Fibroblast of lung (primary cell): Measurements from ENCODE around the gene PRLR. TPM values are rescaled to one million over a fixed set of nuclear protein-coding genes. Genes with fewer than 3 reads are reported as not detected.

Experiments
- DNase-seq, 2 donors: peaks; one replicate each; pipeline versions ENCODE4 v3.0.0 to v3.0.0-alpha.2; 2010; ENCODE audit warnings: low read depth in 2 of 2
- H2AFZ ChIP-seq: 2 replicates; pipeline ENCODE4 v1.5.1; 2012; ENCODE audit warnings: low read length, control low read depth, inconsistent platforms
- H3K27ac ChIP-seq: 2 replicates; pipeline ENCODE4 v1.5.1; 2011; ENCODE audit warnings: low read length, control low read depth; ENCODE audit not compliant: insufficient read depth
- H3K27me3 ChIP-seq: 2 replicates; pipeline ENCODE4 v1.5.1; 2011; ENCODE audit warnings: mild to moderate bottlenecking, low read length; ENCODE audit not compliant: control insufficient read depth, insufficient read depth
- H3K36me3 ChIP-seq: 2 replicates; pipeline ENCODE4 v1.5.1; 2011; ENCODE audit warnings: low read length; ENCODE audit not compliant: control insufficient read depth, insufficient read depth
- H3K4me1 ChIP-seq: 2 replicates; pipeline ENCODE4 v1.5.1; 2011; ENCODE audit warnings: low read length; ENCODE audit not compliant: control insufficient read depth, insufficient read depth; ENCODE audit errors: extremely low read depth
- H3K4me2 ChIP-seq: 2 replicates; pipeline ENCODE4 v1.5.1; 2011; ENCODE audit warnings: low read length, control low read depth; ENCODE audit not compliant: insufficient read depth; ENCODE audit errors: extremely low read depth
- H3K4me3 ChIP-seq, 4 experiments: fragments of 200-600 bp in 1 of 4; sonication (generic) in 1 of 4; replicated peaks in 1 of 4; 2 replicates each; pipeline ENCODE4 v1.5.1; 2011 to 2016; ENCODE audit warnings: low read length in 4 of 4, low read depth in 3 of 4, mild to moderate bottlenecking in 3 of 4, control low read depth in 2 of 4, inconsistent platforms in 1 of 4, mixed read lengths in 1 of 4; ENCODE audit not compliant: insufficient read depth in 1 of 4; ENCODE audit errors: control extremely low read depth in 1 of 4
- H3K79me2 ChIP-seq: 2 replicates; pipeline ENCODE4 v1.5.1; 2012; ENCODE audit warnings: mild to moderate bottlenecking, low read length, inconsistent platforms; ENCODE audit not compliant: control insufficient read depth, insufficient read depth
- H3K9ac ChIP-seq: 2 replicates; pipeline ENCODE4 v1.5.1; 2011; ENCODE audit warnings: mild to moderate bottlenecking, low read length, control low read depth; ENCODE audit not compliant: insufficient read depth
- H3K9me3 ChIP-seq: 2 replicates; pipeline ENCODE4 v1.5.1; 2012; ENCODE audit warnings: low read depth, low read length; ENCODE audit not compliant: control insufficient read depth, insufficient read depth
- H4K20me1 ChIP-seq: 2 replicates; pipeline ENCODE4 v1.5.1; 2011; ENCODE audit warnings: low read length; ENCODE audit not compliant: control insufficient read depth, insufficient read depth; ENCODE audit errors: extremely low read depth
- CTCF ChIP-seq, 2 donors: IDR thresholded peaks in 1 of 2; conservative IDR thresholded peaks in 1 of 2; 1 replicate in 1 of 2; 2 replicates in 1 of 2; pipeline ENCODE4 v1.5.1; 2011 to 2012; ENCODE audit warnings: low read length in 2 of 2, control low read depth in 1 of 2, inconsistent platforms in 1 of 2, low read depth in 1 of 2, mild to moderate bottlenecking in 1 of 2
- EZH2 ChIP-seq: IDR thresholded peaks from 2 replicates; pipeline ENCODE4 v1.5.1; 2012; ENCODE audit warnings: low read length, control low read depth, mild to moderate bottlenecking; ENCODE audit errors: missing control alignments
- polyA plus RNA-seq, 2 donors: library from polyadenylated mRNA; depleted of rRNA in 1 of 2; stranded (reverse) in 1 of 2; unstranded in 1 of 2; fragments of >200 nt; gene quantifications; 2 replicates each; pipeline ENCODE4 v1.2.1, GENCODE V29; 2011 to 2012; ENCODE audit warnings: missing spikeins in 1 of 2
- total RNA-seq: library from RNA; depleted of rRNA; stranded (reverse); fragments of >200 nt; gene quantifications from 2 replicates; pipeline ENCODE4 v1.2.1, GENCODE V29; 2014

The PRLR gene
- total and polyA plus RNA-seq, 2 donors (not counting 1 experiment from before 2014, with no cell fraction given), result 0.33 to 0.41 TPM

- H3K4me1 ChIP-seq, result no peaks in the 10 kb centered on the region
- DNase-seq, result no peak
- no peak overlapping the region for H3K9ac ChIP-seq
- no peaks in the 10 kb centered on the region for H4K20me1 ChIP-seq
- no peak overlapping the region for H2AFZ ChIP-seq
- no peaks in the 10 kb centered on the region for H3K9me3 ChIP-seq
- H3K27me3 ChIP-seq, result peaks cover 10% of the 10 kb centered on the region
- no peaks in the 10 kb centered on the region for H3K79me2 ChIP-seq
- TF ChIP-seq EZH2 (no peak), CTCF (conservative IDR thresholded peaks at IDR 0.05 in 1 of 2, IDR thresholded peaks at IDR 0.05 in 1 of 2; ENCODE audit: low read depth in 1 of 2, low read length in 2 of 2) (no peak)
- H3K4me2 ChIP-seq, result no peak overlapping the region
- H3K4me3 ChIP-seq, result no peak overlapping the region
- no peak overlapping the region for H3K27ac ChIP-seq
- no peaks in the 10 kb centered on the region for H3K36me3 ChIP-seq
Measured at GRCh38 chr5:35218981-35219380, 11.3 kb downstream of the PRLR start.

DNA sequence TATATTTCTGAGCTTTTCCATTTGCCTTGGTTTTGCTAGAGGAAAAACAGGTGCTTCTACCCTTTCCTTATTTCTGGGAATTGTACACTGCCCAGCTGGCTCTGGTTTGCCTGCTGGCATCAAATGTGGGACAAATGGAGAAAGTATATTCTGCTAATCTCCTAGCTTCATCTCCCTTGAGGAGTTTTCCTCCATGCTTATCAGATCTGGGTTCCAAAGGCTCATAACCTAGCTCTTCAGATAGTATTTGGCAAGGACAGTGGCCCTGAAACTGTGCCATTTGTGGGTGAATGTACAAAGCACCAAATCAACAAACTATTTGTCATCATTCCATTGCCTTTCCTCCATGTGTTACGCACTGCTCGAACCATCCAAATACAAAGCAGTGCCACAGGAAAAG, 16.2 kb downstream of the PRLR start:
- Histone ChIP-seq H3K36me3 (no peaks in the 10 kb centered on the region), H3K79me2 (no peaks in the 10 kb centered on the region), H3K9me3 (no peaks in the 10 kb centered on the region), H3K9ac (no peak overlapping the region), H3K27me3 (no peaks in the 10 kb centered on the region), H4K20me1 (no peaks in the 10 kb centered on the region), H3K4me3 (no peak overlapping the region), H3K4me2 (no peak overlapping the region), H2AFZ (no peak overlapping the region), H3K4me1 (no peaks in the 10 kb centered on the region), H3K27ac (no peak overlapping the region)
- DNase-seq, result no peak
- TF ChIP-seq EZH2, result no peak
- no peak for TF ChIP-seq CTCF (conservative IDR thresholded peaks at IDR 0.05 in 1 of 2, IDR thresholded peaks at IDR 0.05 in 1 of 2; ENCODE audit: low read depth in 1 of 2, low read length in 2 of 2)

- Histone ChIP-seq H2AFZ (no peak overlapping the region), H3K9me3 (no peaks in the 10 kb centered on the region), H3K9ac (no peak overlapping the region), H3K79me2 (no peaks in the 10 kb centered on the region), H3K4me2 (no peak overlapping the region), H3K27ac (no peak overlapping the region), H3K4me3 (no peak overlapping the region), H3K27me3 (no peaks in the 10 kb centered on the region), H3K4me1 (no peaks in the 10 kb centered on the region), H3K36me3 (no peaks in the 10 kb centered on the region), H4K20me1 (no peaks in the 10 kb centered on the region)
- TF ChIP-seq EZH2, result no peak
- TF ChIP-seq CTCF (conservative IDR thresholded peaks at IDR 0.05 in 1 of 2, IDR thresholded peaks at IDR 0.05 in 1 of 2; ENCODE audit: low read depth in 1 of 2, low read length in 2 of 2), result no peak
- no peak for DNase-seq
Measured at GRCh38 chr5:35213608-35214007, 16.7 kb downstream of the PRLR start.
